Measurements from ENCODE around the gene KCNT1.

DNA sequence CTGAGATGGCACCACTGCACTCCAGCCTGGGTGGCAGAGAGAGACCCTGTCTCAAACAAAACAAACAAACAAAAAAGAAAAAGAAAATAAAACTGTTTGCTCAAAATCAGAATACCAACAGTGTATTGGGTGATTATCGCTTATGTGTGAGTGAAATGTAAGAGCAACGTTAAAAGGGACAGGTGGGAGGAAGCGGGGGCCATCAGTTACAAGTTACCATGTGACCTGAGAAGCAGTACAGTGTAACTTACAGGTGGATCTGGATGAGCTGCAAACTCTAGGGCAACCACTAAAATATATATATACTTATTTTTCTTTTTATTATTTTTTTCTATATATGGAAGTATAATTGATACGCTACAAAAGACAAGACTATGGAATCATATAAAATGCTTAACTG, 93.4 kb downstream of the KCNT1 start:
- TF ChIP-seq CTCF (IDR thresholded peaks at IDR 0.05), result no peak
- TF ChIP-seq POLR2A (IDR thresholded peaks at IDR 0.05; ENCODE audit: low read length), result no peak
